H1 (cell line): Measurements from ENCODE around the gene RP9. TPM values are rescaled to one million over a fixed set of nuclear protein-coding genes. Genes with fewer than 3 reads are reported as not detected.

ENCODE experiments used
- CTCF ChIA-PET: fragments of 300-600 bp; sonication (Branson Sonifier 250); formaldehyde crosslinking; loops from one replicate; lab custom pipeline; 2021; ENCODE audit not compliant: partially characterized antibody; lab: Charles Lee
- POLR2A ChIA-PET: fragments of 300-600 bp; sonication (Branson Sonifier 250); formaldehyde crosslinking; loops from one replicate; lab custom pipeline; 2021; ENCODE audit warnings: inconsistent platforms; ENCODE audit not compliant: partially characterized antibody; lab: Charles Lee
- DNase-seq, 2 experiments: peaks; one replicate each; pipeline versions ENCODE4 v3.0.0 to v3.0.0-alpha.2; 2010 to 2022; ENCODE audit warnings: low spot score in 2 of 2, low read depth in 1 of 2, mixed read lengths in 1 of 2
- FAIRE-seq: peaks from 2 replicates; lab custom pipeline; 2011; peaks lifted over from hg19 to GRCh38; lab: Jason Lieb, UNC
- H2AFZ ChIP-seq: 2 replicates; pipeline ENCODE4 v1.8.1; 2012; ENCODE audit warnings: low read length, inconsistent platforms
- H2AK5ac ChIP-seq: 2 replicates; pipeline ENCODE4 v1.6.1; 2013; ENCODE audit warnings: low read depth, low read length
- H2BK120ac ChIP-seq: replicated peaks from 2 replicates; pipeline ENCODE3; 2013; ENCODE audit warnings: low read depth, low read length, inconsistent platforms
- H2BK12ac ChIP-seq: 2 replicates; pipeline ENCODE4 v1.6.1; 2013; ENCODE audit warnings: low read depth, low read length
- H2BK15ac ChIP-seq: 2 replicates; pipeline ENCODE4 v1.6.1; 2013; ENCODE audit warnings: low read length
- H2BK20ac ChIP-seq: 2 replicates; pipeline ENCODE4 v1.6.1; 2013; ENCODE audit warnings: low read length
- H2BK5ac ChIP-seq: 2 replicates; pipeline ENCODE4 v1.6.1; 2013; ENCODE audit warnings: low read depth, low read length
- H3K14ac ChIP-seq: 2 replicates; pipeline ENCODE4 v1.6.1; 2013; ENCODE audit warnings: inconsistent platforms; ENCODE audit not compliant: insufficient read length
- H3K18ac ChIP-seq: 2 replicates; pipeline ENCODE4 v1.6.1; 2013; ENCODE audit warnings: low read length; ENCODE audit errors: extremely low read depth
- H3K23ac ChIP-seq: 2 replicates; pipeline ENCODE4 v1.6.1; 2013; ENCODE audit warnings: inconsistent platforms; ENCODE audit not compliant: insufficient read length
- H3K23me2 ChIP-seq: 2 replicates; pipeline ENCODE4 v1.6.1; 2013; ENCODE audit warnings: low read depth, low read length
- H3K27ac ChIP-seq: 2 replicates; pipeline ENCODE4 v1.6.1; 2011; ENCODE audit warnings: low read depth, low read length, inconsistent platforms
- H3K27me3 ChIP-seq, 4 experiments: replicated peaks in 1 of 4; 1 replicate in 1 of 4; 2 replicates in 3 of 4; pipeline versions ENCODE4 v1.6.1 to v1.8.1; 2011 to 2013; ENCODE audit warnings: low read length in 3 of 4, mild to moderate bottlenecking in 3 of 4, inconsistent platforms in 2 of 4, mixed read lengths in 2 of 4, moderate library complexity in 1 of 4; ENCODE audit not compliant: control insufficient read depth in 3 of 4, insufficient read depth in 3 of 4; ENCODE audit errors: extremely low read depth in 1 of 4
- H3K36me3 ChIP-seq, 4 experiments: 2 replicates each; pipeline versions ENCODE4 v1.6.1 to v1.8.1; 2011 to 2013; ENCODE audit warnings: mild to moderate bottlenecking in 4 of 4, low read length in 3 of 4, moderate library complexity in 2 of 4, control low read depth in 1 of 4, inconsistent platforms in 1 of 4; ENCODE audit not compliant: insufficient read depth in 4 of 4, control insufficient read depth in 2 of 4
- H3K4ac ChIP-seq: replicated peaks from 2 replicates; pipeline ENCODE3; 2013; ENCODE audit warnings: low read length, low read depth, mixed read lengths, inconsistent platforms; ENCODE audit not compliant: insufficient read length
- H3K4me1 ChIP-seq, 4 experiments: replicated peaks in 1 of 4; 1 replicate in 1 of 4; 2 replicates in 3 of 4; pipeline versions ENCODE4 v1.6.1 to v1.8.1; 2011 to 2013; ENCODE audit warnings: low read length in 3 of 4, inconsistent platforms in 2 of 4, mixed read lengths in 1 of 4; ENCODE audit not compliant: insufficient read depth in 4 of 4, control insufficient read depth in 3 of 4
- H3K4me2 ChIP-seq, 2 experiments: 2 replicates each; pipeline versions ENCODE4 v1.6.1 to v1.8.1; 2011 to 2013; ENCODE audit warnings: low read depth in 2 of 2, low read length in 2 of 2, control low read depth in 1 of 2, inconsistent platforms in 1 of 2, mild to moderate bottlenecking in 1 of 2; ENCODE audit not compliant: insufficient read depth in 1 of 2
- H3K4me3 ChIP-seq, 4 experiments: fragments of 200-600, 300-600 bp in 1 of 4; sonication (generic), shearing (Covaris generic), sonication (Bioruptor Twin) in 1 of 4; 2 replicates each; pipeline versions ENCODE4 v1.5.1 to v1.8.1; 2011 to 2016; ENCODE audit warnings: low read length in 4 of 4, low read depth in 3 of 4, control low read depth in 2 of 4, inconsistent platforms in 2 of 4, mild to moderate bottlenecking in 2 of 4, mixed read lengths in 1 of 4, moderate library complexity in 1 of 4; ENCODE audit not compliant: insufficient read depth in 2 of 4; ENCODE audit errors: extremely low read depth in 1 of 4
- H3K56ac ChIP-seq: replicated peaks from 2 replicates; pipeline ENCODE3; 2013; ENCODE audit warnings: low read depth, mild to moderate bottlenecking, mixed read lengths, low read length, inconsistent platforms; ENCODE audit not compliant: insufficient read length
- H3K79me1 ChIP-seq: 2 replicates; pipeline ENCODE4 v1.6.1; 2013; ENCODE audit warnings: low read depth, low read length, control low read depth
- H3K79me2 ChIP-seq, 2 experiments: 2 replicates each; pipeline versions ENCODE4 v1.6.1 to v1.8.1; 2012 to 2013; ENCODE audit warnings: low read length in 2 of 2, mild to moderate bottlenecking in 2 of 2, inconsistent platforms in 1 of 2; ENCODE audit not compliant: insufficient read depth in 2 of 2, control insufficient read depth in 1 of 2
- H3K9ac ChIP-seq, 4 experiments: replicated peaks in 1 of 4; 1 replicate in 1 of 4; 2 replicates in 3 of 4; pipeline versions ENCODE4 v1.6.1 to v1.8.1; 2011 to 2013; ENCODE audit warnings: low read depth in 3 of 4, low read length in 3 of 4, control low read depth in 2 of 4, mild to moderate bottlenecking in 2 of 4, moderate library complexity in 2 of 4, inconsistent platforms in 1 of 4; ENCODE audit errors: extremely low read depth in 1 of 4
- H3K9me3 ChIP-seq, 2 experiments: 2 replicates each; pipeline versions ENCODE4 v1.6.1 to v1.8.1; 2012 to 2013; ENCODE audit warnings: mild to moderate bottlenecking in 2 of 2, moderate library complexity in 2 of 2, control low read depth in 1 of 2, inconsistent platforms in 1 of 2, low read depth in 1 of 2, low read length in 1 of 2, mixed read lengths in 1 of 2; ENCODE audit not compliant: insufficient read depth in 2 of 2
- H4K20me1 ChIP-seq, 2 experiments: replicated peaks in 1 of 2; 2 replicates each; pipeline versions ENCODE3 to v1.8.1; 2011 to 2013; ENCODE audit warnings: inconsistent platforms in 2 of 2, low read length in 2 of 2, mild to moderate bottlenecking in 1 of 2; ENCODE audit not compliant: insufficient read depth in 2 of 2, control insufficient read depth in 1 of 2
- H4K5ac ChIP-seq: 2 replicates; pipeline ENCODE4 v1.6.1; 2013; ENCODE audit warnings: low read length, low read depth, mixed read lengths, inconsistent platforms; ENCODE audit not compliant: insufficient read length
- H4K8ac ChIP-seq: 2 replicates; pipeline ENCODE4 v1.8.0; 2013; ENCODE audit warnings: mild to moderate bottlenecking, moderate library complexity, low read length, inconsistent platforms; ENCODE audit not compliant: insufficient read depth; ENCODE audit errors: extremely low read depth
- H4K91ac ChIP-seq: replicated peaks from 2 replicates; pipeline ENCODE3; 2013; ENCODE audit warnings: low read length, mixed read lengths, inconsistent platforms; ENCODE audit not compliant: insufficient read length
- BCL11A ChIP-seq, 2 experiments: IDR thresholded peaks; one replicate each; pipeline ENCODE4 v1.6.1; 2011; ENCODE audit warnings: low read depth in 2 of 2, low read length in 2 of 2, mild to moderate bottlenecking in 2 of 2
- CBX8 ChIP-seq: fragments of 300-800, 300-1000 bp; sonication (generic); IDR thresholded peaks from 2 replicates; pipeline ENCODE4 v1.7.1; 2016; ENCODE audit warnings: low read depth, low read length, borderline replicate concordance
- CTBP2 ChIP-seq: IDR thresholded peaks from 2 replicates; pipeline ENCODE4 v1.7.0; 2011; ENCODE audit warnings: borderline replicate concordance, mild to moderate bottlenecking, moderate library complexity, mixed read lengths, low read length; ENCODE audit not compliant: insufficient read depth, insufficient read length
- EGR1 ChIP-seq: IDR thresholded peaks from 2 replicates; pipeline ENCODE4 v1.6.1; 2011; ENCODE audit warnings: low read depth, low read length, borderline replicate concordance
- JUND ChIP-seq: IDR thresholded peaks from 2 replicates; pipeline ENCODE4 v1.6.1; 2011; ENCODE audit warnings: mild to moderate bottlenecking, improper control_type of control experiment, low read length
- KDM5A ChIP-seq: fragments of 200-600 bp; IDR thresholded peaks from 2 replicates; pipeline ENCODE4 v1.7.1; 2012; ENCODE audit warnings: mild to moderate bottlenecking, low read length, inconsistent platforms, mixed read lengths
- NANOG ChIP-seq: IDR thresholded peaks from 2 replicates; pipeline ENCODE4 v1.6.1; 2011; ENCODE audit warnings: low read length, low read depth, mild to moderate bottlenecking, inconsistent platforms; ENCODE audit not compliant: insufficient read depth, poor library complexity, severe bottlenecking
- POLR2AphosphoS5 ChIP-seq: IDR thresholded peaks from 2 replicates; pipeline ENCODE4 v1.6.1; 2011; ENCODE audit warnings: low read depth, low read length
- RNF2 ChIP-seq: fragments of 200-900, 300-1000 bp; sonication (generic); IDR thresholded peaks from 2 replicates; pipeline ENCODE4 v1.7.1; 2016; ENCODE audit warnings: borderline replicate concordance, low read depth, mild to moderate bottlenecking, antibody characterized with exemption, low read length; ENCODE audit not compliant: poor library complexity, severe bottlenecking; ENCODE audit errors: missing control alignments
- SRF ChIP-seq: IDR thresholded peaks from 2 replicates; pipeline ENCODE4 v1.6.1; 2011; ENCODE audit warnings: mild to moderate bottlenecking, low read depth, low read length, moderate library complexity
- TAF7 ChIP-seq: optimal IDR thresholded peaks from 2 replicates; pipeline ENCODE3; 2011; ENCODE audit warnings: low read depth, mild to moderate bottlenecking, inconsistent platforms, low read length, moderate library complexity, borderline replicate concordance
- TBP ChIP-seq: IDR thresholded peaks from 2 replicates; pipeline ENCODE4 v1.6.1; 2011; ENCODE audit warnings: low read depth, low read length, improper control_type of control experiment
- WGBS, 2 experiments: shearing (Covaris generic) in 1 of 2; methylation state at CpG; one replicate each; pipeline versions ENCODE4 v1.1.6 to v1.1.7; 2013 to 2015; ENCODE audit warnings: low lambda C conversion rate in 2 of 2, mixed read lengths in 2 of 2, inconsistent platforms in 1 of 2, low coverage in 1 of 2, missing lambda C conversion rate in 1 of 2; ENCODE audit not compliant: insufficient replicate concordance in 2 of 2, insufficient coverage in 1 of 2, insufficient read length in 1 of 2; ENCODE audit errors: extremely low coverage in 1 of 2, missing lambda C conversion rate in 1 of 2; 5-methylcytosine and 5-hydroxymethylcytosine counted together
- polyA plus RNA-seq, 7 experiments: library from polyadenylated mRNA; depleted of rRNA in 3 of 7; stranded (reverse) in 5 of 7; unstranded in 2 of 7; fragments of >200 nt in 5 of 7; fragments of 200-250 nt in 2 of 7; gene quantifications; 1 replicate in 5 of 7; 2 replicates in 1 of 7; 4 replicates in 1 of 7; pipeline versions ENCODE4 v1.2.1 to v1.2.3, GENCODE V29; 2011 to 2013; ENCODE audit warnings: missing spikeins in 2 of 7, mixed read lengths in 2 of 7
- total RNA-seq: library from RNA; stranded (reverse); fragmentation: NEBNext Ultra II Directional; extraction: Animal tissue kit (Norgen Biotek cat#: 25700); gene quantifications from 2 replicates; pipeline ENCODE4 v1.2.1, GENCODE V29; 2021

Gene RP9
- total and polyA plus RNA-seq, 2 of the 8 experiments (the other 6 are each of a cell fraction or from before 2014, with no cell fraction given) = 11.0 to 12.4 TPM

GRCh38 chr7:33091111-33091531 lies 18.1 kb downstream of the RP9 start:
- no peaks in the 10 kb centered on the region for H3K27me3 ChIP-seq
- 89% methylated on average over 4 of the region's 4 CpGs; no CpG with 5 or more reads in 1 of the 2 experiments for WGBS, 2 experiments
- H2BK12ac ChIP-seq = no peak overlapping the region
- DNase-seq (no peak), FAIRE-seq (no peak)
- no peak overlapping the region for H2BK20ac ChIP-seq
- H3K18ac ChIP-seq = no peak overlapping the region
- no peak overlapping the region for H3K27ac ChIP-seq
- no peak overlapping the region for H4K5ac ChIP-seq
- no peak overlapping the region for H2BK5ac ChIP-seq
- no peak overlapping the region for H4K91ac ChIP-seq
- H3K9me3 ChIP-seq = no peaks in the 10 kb centered on the region
- ChIA-PET CTCF (interaction anchor here (0.9 to 2.8 kb wide), 4 partner anchors 14 to 161 kb away, joined by 3 to 12 read pairs (median 4); partner anchors contain the start of gene RP9), POLR2A (interaction anchor here (1.6 kb wide), 1 partner anchor 13 kb away, joined by 4 read pairs; no protein-coding TSS in a partner anchor)
- H3K4me3 ChIP-seq = no peak overlapping the region
- no peak overlapping the region for H3K56ac ChIP-seq
- H3K36me3 ChIP-seq = peaks cover 0 to 15% (median 9%) of the 10 kb centered on the region in 4 experiments; a peak in 6 of 8 replicates
- no peak overlapping the region for H4K8ac ChIP-seq
- H2BK15ac ChIP-seq = no peak overlapping the region
- no peak overlapping the region for H3K4me2 ChIP-seq
- no peak overlapping the region for H2AFZ ChIP-seq
- no peak overlapping the region for H2AK5ac ChIP-seq
- peaks cover 0 to 2% of the 10 kb centered on the region in 2 experiments for H4K20me1 ChIP-seq
- no peaks in the 10 kb centered on the region for H3K4me1 ChIP-seq
- no peaks in the 10 kb centered on the region for H3K23me2 ChIP-seq
- no peaks in the 10 kb centered on the region for H3K79me1 ChIP-seq
- H3K9ac ChIP-seq = no peak overlapping the region
- no peak overlapping the region for H3K4ac ChIP-seq
- no peaks in the 10 kb centered on the region for H3K79me2 ChIP-seq
- no peak overlapping the region for H3K23ac ChIP-seq
- H2BK120ac ChIP-seq = no peak overlapping the region
- no peak for TF ChIP-seq CTBP2
- no peak for TF ChIP-seq BCL11A (IDR thresholded peaks at IDR 0.05; ENCODE audit: low read depth in 2 of 2, low read length in 2 of 2)
- TF ChIP-seq SRF = no peak
- TF ChIP-seq KDM5A = no peak
- TF ChIP-seq RNF2 = no peak
- no peak for TF ChIP-seq TBP
- no peak for TF ChIP-seq EGR1
- TF ChIP-seq CBX8 = no peak
- no peak for TF ChIP-seq JUND
- no peak for TF ChIP-seq POLR2AphosphoS5
- TF ChIP-seq TAF7 = no peak
- TF ChIP-seq NANOG = no peak
- H3K14ac ChIP-seq = no peak overlapping the region
